Neural crest cell (in vitro differentiated cells): ENCODE measurements around the gene RASA3. TPM values are rescaled to one million over a fixed set of nuclear protein-coding genes. Genes with fewer than 3 reads are reported as not detected.

Experiments used
- DNase-seq: peaks from one replicate; pipeline ENCODE4 v3.0.0; 2021; ENCODE audit warnings: low read depth, mixed read lengths, low spot score
- H3K27ac Mint-ChIP-seq: one replicate; pipeline ENCODE4 v1.8.0; 2021; ENCODE audit warnings: mild to moderate bottlenecking, mixed read lengths; ENCODE audit not compliant: unreplicated experiment
- H3K27me3 Mint-ChIP-seq: 2 replicates; pipeline ENCODE4 v1.8.0; 2021; ENCODE audit warnings: low read depth, mild to moderate bottlenecking, mixed read lengths
- H3K36me3 Mint-ChIP-seq: 2 replicates; pipeline ENCODE4 v1.8.0; 2021; ENCODE audit warnings: low read depth, mild to moderate bottlenecking, mixed read lengths
- H3K4me1 Mint-ChIP-seq: 2 replicates; pipeline ENCODE4 v1.8.0; 2021; ENCODE audit warnings: mixed read lengths
- H3K4me3 Mint-ChIP-seq: one replicate; pipeline ENCODE4 v1.8.0; 2021; ENCODE audit warnings: mild to moderate bottlenecking, mixed read lengths
- H3K9me3 Mint-ChIP-seq: 2 replicates; pipeline ENCODE4 v1.8.0; 2021; ENCODE audit warnings: mixed read lengths
- CTCF ChIP-seq: fragments of 200-600 bp; sonication (generic); conservative IDR thresholded peaks from 2 replicates; pipeline ENCODE4 v1.5.0; 2021; ENCODE audit warnings: antibody characterized with exemption, mild to moderate bottlenecking
- total RNA-seq: library from RNA; stranded (reverse); gene quantifications from 2 replicates; pipeline ENCODE4 v1.2.1, GENCODE V29; 2021

RASA3 gene
- total RNA-seq, 1 donor from 2014 or later: 29.5 TPM

DNA sequence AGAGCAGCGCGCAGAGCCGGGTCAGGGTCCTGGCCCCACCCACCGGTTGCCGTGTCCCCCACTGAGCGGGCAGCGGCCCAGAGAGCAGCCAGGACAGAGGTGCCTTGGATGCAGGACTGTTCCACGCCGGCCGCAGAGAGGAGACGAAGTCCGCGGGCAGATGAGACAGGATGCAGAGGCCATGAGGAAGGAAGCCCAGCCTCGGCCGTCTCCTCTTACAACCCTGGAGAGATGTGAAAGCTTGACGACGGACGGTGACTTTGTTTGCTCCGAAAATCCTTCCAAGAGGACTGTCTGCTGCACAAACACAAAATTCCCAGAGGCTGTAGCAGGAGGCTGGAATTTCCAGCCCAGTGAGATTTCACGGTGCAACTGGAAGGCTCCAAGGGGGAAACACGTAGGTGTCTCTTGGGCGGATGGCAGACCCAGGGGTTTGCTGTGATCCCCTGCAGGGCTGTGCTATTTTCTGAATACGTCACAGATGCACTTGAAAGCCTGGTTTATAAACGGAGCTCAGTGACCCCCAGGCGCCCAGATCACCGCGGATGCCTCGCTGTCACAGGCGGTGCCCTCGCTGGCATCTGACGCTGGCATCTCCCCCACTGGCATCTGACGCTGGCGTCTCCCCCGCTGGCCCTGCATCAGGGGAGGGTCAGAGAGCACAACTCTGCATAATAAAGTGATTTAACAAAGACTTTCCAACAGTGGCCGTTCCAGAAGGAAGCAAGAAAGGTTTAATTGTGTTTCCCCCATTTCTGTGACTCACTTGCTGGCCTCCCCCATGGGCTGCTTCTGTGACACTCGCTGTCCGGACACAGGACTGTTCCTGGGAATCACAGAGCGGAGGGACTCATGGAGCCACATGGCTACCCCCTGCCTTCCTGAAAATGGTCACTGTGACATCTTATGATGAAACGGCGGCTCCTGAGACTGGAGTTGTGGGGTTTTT lies 96.6 kb downstream of the RASA3 start:
- Mint-ChIP-seq H3K9me3 (no peaks in the 10 kb centered on the region), H3K36me3 (peaks cover 14% of the 10 kb centered on the region), H3K4me1 (peaks cover 62% of the 10 kb centered on the region), H3K27me3 (no peaks in the 10 kb centered on the region), H3K27ac (peak overlapping the region; percentile 81), H3K4me3 (peak overlapping the region; percentile 51)
- DNase-seq: no peak
- TF ChIP-seq CTCF: no peak

DNA sequence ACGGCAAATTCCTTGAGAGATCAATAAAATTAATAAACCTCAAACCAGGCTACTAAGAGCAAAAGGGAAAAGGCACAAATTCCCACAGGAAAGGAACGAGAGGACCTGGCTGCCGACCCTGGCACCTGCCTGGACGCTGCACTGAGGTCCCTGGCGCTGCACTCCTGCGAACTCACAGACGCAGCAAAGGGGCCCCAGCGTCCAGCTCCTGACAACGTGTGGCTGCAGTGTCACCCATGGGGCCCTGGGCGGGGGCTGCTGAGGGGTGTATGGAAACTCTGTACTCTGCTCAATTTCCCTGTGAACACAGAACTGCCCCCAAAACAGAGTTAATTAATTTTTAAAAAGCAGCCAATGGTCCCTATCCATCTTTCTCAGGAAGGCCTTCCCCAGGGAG lies 97.2 kb downstream of the RASA3 start:
- no peaks in the 10 kb centered on the region for H3K9me3 Mint-ChIP-seq
- no peak for TF ChIP-seq CTCF
- no peak overlapping the region for H3K27ac Mint-ChIP-seq
- peaks cover 14% of the 10 kb centered on the region for H3K36me3 Mint-ChIP-seq
- H3K27me3 Mint-ChIP-seq: no peaks in the 10 kb centered on the region
- peak overlapping the region; percentile 16 for H3K4me3 Mint-ChIP-seq
- DNase-seq: no peak
- peaks cover 67% of the 10 kb centered on the region for H3K4me1 Mint-ChIP-seq

DNA sequence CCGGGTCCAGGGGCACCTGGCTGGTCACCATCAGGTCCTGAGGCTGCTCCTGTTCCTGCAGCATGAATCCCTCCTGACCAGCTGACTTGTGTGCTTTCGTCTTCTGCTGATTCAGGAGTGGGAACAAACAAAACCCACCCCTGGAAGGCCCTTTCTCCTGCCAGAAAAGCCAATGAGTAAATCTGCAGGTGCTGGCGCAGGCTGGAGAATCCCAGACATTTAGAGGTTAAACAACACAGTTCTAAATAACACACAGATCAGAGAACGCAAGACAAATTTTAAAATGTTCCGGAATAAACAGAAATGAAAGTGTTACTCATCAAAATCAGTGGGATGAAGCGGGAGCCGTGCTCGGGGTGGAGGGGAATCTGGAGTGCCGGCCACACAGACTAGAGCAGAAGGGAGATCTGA lies 97.9 kb downstream of the RASA3 start:
- peaks cover 67% of the 10 kb centered on the region for H3K4me1 Mint-ChIP-seq
- no peak for DNase-seq
- no peak overlapping the region for H3K27ac Mint-ChIP-seq
- no peak for TF ChIP-seq CTCF
- H3K27me3 Mint-ChIP-seq: no peaks in the 10 kb centered on the region
- H3K4me3 Mint-ChIP-seq: no peak overlapping the region
- H3K36me3 Mint-ChIP-seq: peaks cover 16% of the 10 kb centered on the region
- no peaks in the 10 kb centered on the region for H3K9me3 Mint-ChIP-seq

DNA sequence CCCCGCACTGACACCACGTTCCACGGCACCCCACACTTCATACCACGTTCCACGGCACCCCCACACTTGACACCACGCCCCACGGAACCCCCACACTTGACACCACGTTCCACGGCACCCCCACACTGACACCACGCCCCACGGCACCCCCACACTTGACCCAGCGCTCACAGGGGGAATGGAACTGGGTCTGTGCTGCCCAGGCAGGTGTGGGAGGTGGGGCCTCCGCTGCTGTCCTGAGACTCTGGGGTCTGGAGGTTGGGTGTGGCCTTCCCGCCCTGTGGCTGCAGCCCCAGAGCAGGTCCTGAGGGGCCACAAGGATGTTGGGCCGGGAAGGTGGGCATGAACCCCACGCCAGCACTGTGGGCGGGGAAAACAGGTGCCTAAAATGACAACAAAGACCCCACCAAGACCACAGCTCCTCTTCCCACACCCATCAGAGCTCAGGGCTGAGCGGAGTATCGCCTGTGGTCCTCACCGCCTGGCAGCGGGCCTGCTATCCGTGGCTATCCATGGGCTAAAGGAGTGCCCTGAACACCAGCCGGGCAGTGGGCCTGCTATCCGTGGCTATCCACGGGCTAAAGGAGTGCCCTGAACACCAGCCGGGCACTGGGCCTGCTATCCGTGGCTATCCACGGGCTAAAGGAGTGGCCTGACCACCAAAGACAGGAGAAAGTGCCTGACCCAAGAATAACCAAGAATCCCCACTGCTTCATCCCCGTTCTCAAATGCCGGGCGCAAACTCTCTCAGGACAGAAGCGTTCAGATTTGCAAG lies 98.7 kb downstream of the RASA3 start:
- Mint-ChIP-seq H3K27me3 (no peaks in the 10 kb centered on the region), H3K4me1 (peaks cover 67% of the 10 kb centered on the region), H3K4me3 (no peak overlapping the region), H3K36me3 (peaks cover 17% of the 10 kb centered on the region), H3K9me3 (no peaks in the 10 kb centered on the region), H3K27ac (no peak overlapping the region)
- no peak for TF ChIP-seq CTCF
- DNase-seq: no peak

GRCh38 chr13:114032126-114032799 lies 100.2 kb downstream of the RASA3 start:
- Mint-ChIP-seq H3K27ac (peak overlapping the region; percentile 78), H3K36me3 (peaks cover 13% of the 10 kb centered on the region), H3K4me1 (peaks cover 55% of the 10 kb centered on the region), H3K4me3 (no peak overlapping the region), H3K27me3 (no peaks in the 10 kb centered on the region), H3K9me3 (no peaks in the 10 kb centered on the region)
- DNase-seq: no peak
- TF ChIP-seq CTCF: no peak
